ENCODE measurements around the gene DEDD. TPM values are rescaled to one million over a fixed set of nuclear protein-coding genes. Genes with fewer than 3 reads are reported as not detected.

The DEDD gene
- total RNA-seq, 4 donors from 2014 or later, result 27.5 to 34.6 (median 31.1) TPM

DNA sequence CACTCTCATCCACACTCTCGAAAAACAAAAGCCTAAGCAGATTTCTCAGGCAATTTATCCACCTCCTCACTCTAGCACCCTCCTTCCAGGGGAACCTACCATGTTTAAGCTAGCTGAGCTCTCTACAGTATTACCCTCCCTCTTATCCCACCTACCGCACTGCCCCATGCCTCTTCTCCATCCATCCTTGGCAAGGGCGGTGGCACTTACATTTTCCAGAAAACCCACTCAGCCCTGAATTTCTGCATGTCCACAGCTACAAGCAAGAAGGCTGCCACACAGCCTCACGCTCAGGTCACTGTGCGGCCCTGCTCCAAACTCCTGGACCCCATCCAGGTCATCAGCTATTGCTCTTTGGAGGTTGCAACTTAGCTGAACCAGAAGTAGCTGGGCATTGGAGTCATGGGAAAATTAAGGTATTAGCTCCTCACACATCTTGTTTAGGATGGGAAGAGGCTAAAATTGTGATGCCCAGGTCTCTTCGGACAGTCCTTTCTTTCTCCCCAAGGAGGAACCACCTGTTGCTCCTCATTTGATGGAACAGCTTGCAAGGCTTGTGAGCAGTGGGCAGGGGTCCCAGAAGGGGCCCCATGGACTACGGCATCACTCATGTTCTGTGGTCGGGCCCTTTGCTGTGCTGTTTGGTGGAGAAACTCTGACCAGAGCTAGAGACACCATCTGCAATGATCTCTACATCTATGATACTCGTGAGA, 33.2 kb downstream of the DEDD start:
- Histone ChIP-seq H3K36me3 (peaks cover 3 to 6% of the 10 kb centered on the region in 2 donors), H3K27ac (peak overlapping the region in 1 of 3 donors; percentile 54), H3K4me3 (replicated peaks in 1 of 3) (peak overlapping the region in 2 of 3 donors; percentile 51 to 70), H3K27me3 (no peaks in the 10 kb centered on the region), H3K4me1 (peaks cover 7 to 8% of the 10 kb centered on the region in 2 donors), H3K9me3 (no peaks in the 10 kb centered on the region)
- peak; percentile 19 to 32 for DNase-seq
- no peak for TF ChIP-seq POLR2A (IDR thresholded peaks at IDR 0.05)
- TF ChIP-seq CTCF (IDR thresholded peaks at IDR 0.05), result no peak
- intact Hi-C loops (cut with DNase I), result loop anchor here (5.0 to 10.0 kb wide), 3 partner anchors 54 to 264 kb away; partner anchors contain the start of gene USF1
- WGBS, 2 donors, result 61 to 69% methylated on average over 9 of the region's 9 CpGs

GRCh38 chr1:161098210-161099068, 34.0 kb downstream of the DEDD start, which contains the start of gene KLHDC9:
Gene KLHDC9 (plus strand): TSS chr1:161098361. CDS start chr1:161098536, 175 bp downstream.
- peak in 1 of 6 experiments; percentile 33 for TF ChIP-seq CTCF (IDR thresholded peaks at IDR 0.05)
- TF ChIP-seq POLR2A (IDR thresholded peaks at IDR 0.05), result peak in 1 of 2 donors; percentile 36
- peak within 1 kb of the TSS; percentile 51 to 70 (median 66) for H3K4me3 ChIP-seq (replicated peaks in 1 of 3)
- H3K4me1 ChIP-seq, result peaks cover 7 to 8% of the 10 kb centered on the region in 2 donors
- peak within 1 kb of the TSS in 2 of 3 donors; percentile 54 to 68 for H3K27ac ChIP-seq
- intact Hi-C loops (cut with DNase I), result loop anchor here (5.0 to 10.0 kb wide), 3 partner anchors 54 to 264 kb away; partner anchors contain the start of gene USF1
- H3K36me3 ChIP-seq, result peaks cover 3 to 6% of the 10 kb centered on the region in 2 donors
- no peaks in the 10 kb centered on the region for H3K27me3 ChIP-seq
- DNase-seq, result peak; percentile 93 to 94
- 7 to 10% methylated on average over 22 to 54 of the region's 71 CpGs for WGBS, 2 donors
- no peaks in the 10 kb centered on the region for H3K9me3 ChIP-seq

- H3K4me1 ChIP-seq, result peaks cover 7 to 8% of the 10 kb centered on the region in 2 donors
- H3K4me3 ChIP-seq (replicated peaks in 1 of 3), result no peak overlapping the region
- no peaks in the 10 kb centered on the region for H3K27me3 ChIP-seq
- no peaks in the 10 kb centered on the region for H3K9me3 ChIP-seq
- no peak for DNase-seq
- peaks cover 1 to 2% of the 10 kb centered on the region in 2 donors for H3K36me3 ChIP-seq
- intact Hi-C loops (cut with DNase I), result loop anchor here (5.0 to 10.0 kb wide), 3 partner anchors 52 to 262 kb away; partner anchors contain the start of gene USF1
- no peak for TF ChIP-seq CTCF (IDR thresholded peaks at IDR 0.05)
- no peak for TF ChIP-seq POLR2A (IDR thresholded peaks at IDR 0.05)
- WGBS, 2 donors, result 60 to 65% methylated on average over 1 of the region's 1 CpG
- peak overlapping the region in 1 of 3 donors; percentile 18 for H3K27ac ChIP-seq
Measured at GRCh38 chr1:161096530-161096929, 35.9 kb downstream of the DEDD start.

GRCh38 chr1:161096015-161096414, 36.5 kb downstream of the DEDD start:
- Histone ChIP-seq H3K4me1 (peaks cover 7 to 8% of the 10 kb centered on the region in 2 donors), H3K4me3 (replicated peaks in 1 of 3) (no peak overlapping the region), H3K27me3 (no peaks in the 10 kb centered on the region), H3K36me3 (no peaks in the 10 kb centered on the region), H3K27ac (no peak overlapping the region), H3K9me3 (no peaks in the 10 kb centered on the region)
- intact Hi-C loops (cut with DNase I), result loop anchor here (5.0 to 10.0 kb wide), 3 partner anchors 51 to 261 kb away; partner anchors contain the start of gene USF1
- WGBS, 2 donors, result 90 to 95% methylated on average over 2 of the region's 2 CpGs
- no peak for DNase-seq
- no peak for TF ChIP-seq CTCF (IDR thresholded peaks at IDR 0.05)
- TF ChIP-seq POLR2A (IDR thresholded peaks at IDR 0.05), result no peak
